IMR-90 (cell line): ENCODE measurements around the gene CASP3.

Experiments
- CEBPB ChIP-seq: IDR thresholded peaks from 2 replicates; pipeline ENCODE4 v1.6.1; 2012; ENCODE audit warnings: low read depth, low read length, improper control_type of control experiment
- CHD1 ChIP-seq: IDR thresholded peaks from 2 replicates; pipeline ENCODE4 v1.6.1; 2012; ENCODE audit warnings: low read depth, low read length, improper control_type of control experiment
- MAZ ChIP-seq: IDR thresholded peaks from 2 replicates; pipeline ENCODE4 v1.6.1; 2012; ENCODE audit warnings: low read depth, mild to moderate bottlenecking, low read length, improper control_type of control experiment, moderate library complexity, borderline replicate concordance
- POLR2A ChIP-seq: IDR thresholded peaks from 2 replicates; pipeline ENCODE4 v1.6.1; 2012; ENCODE audit warnings: mild to moderate bottlenecking, low read depth, low read length
- RAD21 ChIP-seq: IDR thresholded peaks from 2 replicates; pipeline ENCODE4 v1.6.1; 2012; ENCODE audit warnings: low read length, improper control_type of control experiment
- RFX5 ChIP-seq: IDR thresholded peaks from 2 replicates; pipeline ENCODE4 v1.8.0; 2012; ENCODE audit warnings: low read depth, mild to moderate bottlenecking, low read length, moderate library complexity
- SMC3 ChIP-seq: fragments of 150-350 bp; IDR thresholded peaks from 2 replicates; pipeline ENCODE4 v1.6.1; 2016; ENCODE audit warnings: low read depth, mild to moderate bottlenecking, antibody characterized with exemption, low read length, moderate library complexity
- TF ChIP-seq, protein P1 (sequence below): fragments of 150-350 bp; IDR thresholded peaks from 2 replicates; pipeline ENCODE4 v1.6.1; 2017; ENCODE audit warnings: mild to moderate bottlenecking, antibody characterized with exemption, low read length, low read depth
- TF ChIP-seq, protein P2 (sequence below): conservative IDR thresholded peaks from 2 replicates; pipeline ENCODE4 v1.5.1; 2012; ENCODE audit warnings: mild to moderate bottlenecking, low read depth, low read length, improper control_type of control experiment

GRCh38 chr4:184674011-184674410 lies 24.8 kb upstream of the CASP3 start:
- TF ChIP-seq CEBPB: no peak
- TF ChIP-seq, protein P1, sequence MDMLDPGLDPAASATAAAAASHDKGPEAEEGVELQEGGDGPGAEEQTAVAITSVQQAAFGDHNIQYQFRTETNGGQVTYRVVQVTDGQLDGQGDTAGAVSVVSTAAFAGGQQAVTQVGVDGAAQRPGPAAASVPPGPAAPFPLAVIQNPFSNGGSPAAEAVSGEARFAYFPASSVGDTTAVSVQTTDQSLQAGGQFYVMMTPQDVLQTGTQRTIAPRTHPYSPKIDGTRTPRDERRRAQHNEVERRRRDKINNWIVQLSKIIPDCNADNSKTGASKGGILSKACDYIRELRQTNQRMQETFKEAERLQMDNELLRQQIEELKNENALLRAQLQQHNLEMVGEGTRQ: no peak
- TF ChIP-seq CHD1: no peak
- no peak for TF ChIP-seq RAD21
- no peak for TF ChIP-seq POLR2A
- TF ChIP-seq, protein P2, sequence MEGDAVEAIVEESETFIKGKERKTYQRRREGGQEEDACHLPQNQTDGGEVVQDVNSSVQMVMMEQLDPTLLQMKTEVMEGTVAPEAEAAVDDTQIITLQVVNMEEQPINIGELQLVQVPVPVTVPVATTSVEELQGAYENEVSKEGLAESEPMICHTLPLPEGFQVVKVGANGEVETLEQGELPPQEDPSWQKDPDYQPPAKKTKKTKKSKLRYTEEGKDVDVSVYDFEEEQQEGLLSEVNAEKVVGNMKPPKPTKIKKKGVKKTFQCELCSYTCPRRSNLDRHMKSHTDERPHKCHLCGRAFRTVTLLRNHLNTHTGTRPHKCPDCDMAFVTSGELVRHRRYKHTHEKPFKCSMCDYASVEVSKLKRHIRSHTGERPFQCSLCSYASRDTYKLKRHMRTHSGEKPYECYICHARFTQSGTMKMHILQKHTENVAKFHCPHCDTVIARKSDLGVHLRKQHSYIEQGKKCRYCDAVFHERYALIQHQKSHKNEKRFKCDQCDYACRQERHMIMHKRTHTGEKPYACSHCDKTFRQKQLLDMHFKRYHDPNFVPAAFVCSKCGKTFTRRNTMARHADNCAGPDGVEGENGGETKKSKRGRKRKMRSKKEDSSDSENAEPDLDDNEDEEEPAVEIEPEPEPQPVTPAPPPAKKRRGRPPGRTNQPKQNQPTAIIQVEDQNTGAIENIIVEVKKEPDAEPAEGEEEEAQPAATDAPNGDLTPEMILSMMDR: no peak
- no peak for TF ChIP-seq SMC3
- no peak for TF ChIP-seq MAZ
- no peak for TF ChIP-seq RFX5
